ENCODE measurements around the gene AVL9. TPM values are rescaled to one million over a fixed set of nuclear protein-coding genes. Genes with fewer than 3 reads are reported as not detected.
A peak's percentile ranks its signal among the peaks of the same experiment; 100 is the strongest.

AVL9 gene
- polyA plus RNA-seq, 1 of the 3 experiments (the other 2 are of a cell fraction), result 8.9 TPM

DNA sequence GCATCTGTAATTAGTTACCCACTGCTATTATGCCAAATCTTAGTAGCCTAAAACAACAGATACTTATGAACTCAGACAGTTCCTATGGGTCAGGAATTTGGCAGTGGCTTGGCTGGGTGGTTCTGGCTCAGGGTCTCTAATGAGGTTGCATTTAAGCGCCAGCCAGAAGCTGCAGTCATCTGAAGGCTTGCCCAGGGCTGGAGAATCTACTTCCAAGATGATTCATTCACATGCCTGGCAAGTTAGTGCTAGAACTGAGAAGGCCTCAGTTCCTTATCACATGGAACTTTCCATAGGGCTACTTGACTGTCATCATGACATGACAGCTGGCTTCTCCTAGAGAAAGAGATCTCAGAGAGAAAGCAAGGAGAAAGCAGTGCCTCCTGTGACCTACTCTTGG is 121.3 kb downstream of the AVL9 start (continued):
- TF ChIP-seq EP300 (IDR thresholded peaks at IDR 0.05; ENCODE audit: borderline replicate concordance in 1 of 2, low read depth in 1 of 2, low read length in 1 of 2), result peak in 1 of 2 experiments; percentile 65; a peak in 1 of 4 replicates
- TF ChIP-seq, protein P1, sequence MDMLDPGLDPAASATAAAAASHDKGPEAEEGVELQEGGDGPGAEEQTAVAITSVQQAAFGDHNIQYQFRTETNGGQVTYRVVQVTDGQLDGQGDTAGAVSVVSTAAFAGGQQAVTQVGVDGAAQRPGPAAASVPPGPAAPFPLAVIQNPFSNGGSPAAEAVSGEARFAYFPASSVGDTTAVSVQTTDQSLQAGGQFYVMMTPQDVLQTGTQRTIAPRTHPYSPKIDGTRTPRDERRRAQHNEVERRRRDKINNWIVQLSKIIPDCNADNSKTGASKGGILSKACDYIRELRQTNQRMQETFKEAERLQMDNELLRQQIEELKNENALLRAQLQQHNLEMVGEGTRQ (IDR thresholded peaks at IDR 0.05; ENCODE audit: borderline replicate concordance, low read depth, low read length), result no peak
- no peak for TF ChIP-seq FOXJ3 (CRISPR knock-in tag; IDR thresholded peaks at IDR 0.05)

DNA sequence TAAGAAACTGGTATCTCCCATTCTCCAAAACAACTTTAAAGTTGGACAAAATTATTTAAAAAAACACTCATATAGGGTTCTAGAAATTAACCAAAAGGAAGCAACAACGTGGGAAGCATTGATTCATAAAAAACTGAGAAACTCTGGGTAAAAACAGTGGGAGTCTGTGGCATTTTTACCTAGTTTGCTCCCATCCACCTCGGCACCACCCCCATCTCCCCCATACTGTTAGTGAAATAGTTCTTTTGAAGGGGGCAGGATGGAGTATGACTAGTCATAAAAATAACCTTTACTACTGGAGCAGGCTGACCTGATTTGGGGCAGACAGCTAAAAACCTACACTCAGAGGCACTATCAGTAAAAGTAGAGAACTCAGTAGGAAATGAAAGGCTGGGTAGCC is 123.2 kb downstream of the AVL9 start:
- POLR2A ChIA-PET, result no interaction called here
- no peaks in the 10 kb centered on the region for H4K20me1 ChIP-seq (ENCODE audit: insufficient read depth)
- H3K79me2 ChIP-seq (ENCODE audit: insufficient read depth), result no peaks in the 10 kb centered on the region
- no peaks in the 10 kb centered on the region for H3K9me3 ChIP-seq
- no peak overlapping the region for H3K27ac ChIP-seq (ENCODE audit: low read depth in 2 of 2, low read length in 1 of 2)
- CTCF ChIA-PET, result interaction anchor here (0.6 kb wide), 1 partner anchor 9 kb away, joined by 4 read pairs; no protein-coding TSS in a partner anchor
- no peaks in the 10 kb centered on the region for H3K9me2 ChIP-seq
- no peaks in the 10 kb centered on the region for H3K36me3 ChIP-seq (replicated peaks in 1 of 2; ENCODE audit: control insufficient read depth in 1 of 2, insufficient read depth in 2 of 2, low read length in 1 of 2)
- peaks cover 0 to 7% of the 10 kb centered on the region in 2 experiments; a peak in 1 of 4 replicates for H3K4me1 ChIP-seq (ENCODE audit: control insufficient read depth in 1 of 2, insufficient read depth in 2 of 2, low read depth in 1 of 2, low read length in 1 of 2)
- no peak overlapping the region; the same call in 1 of the 2 replicates for H2AFZ ChIP-seq (ENCODE audit: low read depth)
- WGBS (ENCODE audit: low lambda C conversion rate), result 63% methylated on average over 2 of the region's 2 CpGs
- no peak overlapping the region for H3K4me3 ChIP-seq (ENCODE audit: low read depth in 2 of 2, low read length in 1 of 2)
- no peak overlapping the region for H3K4me2 ChIP-seq
- peaks cover 4% of the 10 kb centered on the region for H3F3A ChIP-seq (replicated peaks; ENCODE audit: insufficient read depth)
- H3K27me3 ChIP-seq (ENCODE audit: insufficient read depth), result no peaks in the 10 kb centered on the region
- TF ChIP-seq SMC3 (IDR thresholded peaks at IDR 0.05; ENCODE audit: low read depth, low read length), result no peak
- TF ChIP-seq, protein P2, sequence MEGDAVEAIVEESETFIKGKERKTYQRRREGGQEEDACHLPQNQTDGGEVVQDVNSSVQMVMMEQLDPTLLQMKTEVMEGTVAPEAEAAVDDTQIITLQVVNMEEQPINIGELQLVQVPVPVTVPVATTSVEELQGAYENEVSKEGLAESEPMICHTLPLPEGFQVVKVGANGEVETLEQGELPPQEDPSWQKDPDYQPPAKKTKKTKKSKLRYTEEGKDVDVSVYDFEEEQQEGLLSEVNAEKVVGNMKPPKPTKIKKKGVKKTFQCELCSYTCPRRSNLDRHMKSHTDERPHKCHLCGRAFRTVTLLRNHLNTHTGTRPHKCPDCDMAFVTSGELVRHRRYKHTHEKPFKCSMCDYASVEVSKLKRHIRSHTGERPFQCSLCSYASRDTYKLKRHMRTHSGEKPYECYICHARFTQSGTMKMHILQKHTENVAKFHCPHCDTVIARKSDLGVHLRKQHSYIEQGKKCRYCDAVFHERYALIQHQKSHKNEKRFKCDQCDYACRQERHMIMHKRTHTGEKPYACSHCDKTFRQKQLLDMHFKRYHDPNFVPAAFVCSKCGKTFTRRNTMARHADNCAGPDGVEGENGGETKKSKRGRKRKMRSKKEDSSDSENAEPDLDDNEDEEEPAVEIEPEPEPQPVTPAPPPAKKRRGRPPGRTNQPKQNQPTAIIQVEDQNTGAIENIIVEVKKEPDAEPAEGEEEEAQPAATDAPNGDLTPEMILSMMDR (IDR thresholded peaks at IDR 0.05), result no peak
- TF ChIP-seq, protein P3, sequence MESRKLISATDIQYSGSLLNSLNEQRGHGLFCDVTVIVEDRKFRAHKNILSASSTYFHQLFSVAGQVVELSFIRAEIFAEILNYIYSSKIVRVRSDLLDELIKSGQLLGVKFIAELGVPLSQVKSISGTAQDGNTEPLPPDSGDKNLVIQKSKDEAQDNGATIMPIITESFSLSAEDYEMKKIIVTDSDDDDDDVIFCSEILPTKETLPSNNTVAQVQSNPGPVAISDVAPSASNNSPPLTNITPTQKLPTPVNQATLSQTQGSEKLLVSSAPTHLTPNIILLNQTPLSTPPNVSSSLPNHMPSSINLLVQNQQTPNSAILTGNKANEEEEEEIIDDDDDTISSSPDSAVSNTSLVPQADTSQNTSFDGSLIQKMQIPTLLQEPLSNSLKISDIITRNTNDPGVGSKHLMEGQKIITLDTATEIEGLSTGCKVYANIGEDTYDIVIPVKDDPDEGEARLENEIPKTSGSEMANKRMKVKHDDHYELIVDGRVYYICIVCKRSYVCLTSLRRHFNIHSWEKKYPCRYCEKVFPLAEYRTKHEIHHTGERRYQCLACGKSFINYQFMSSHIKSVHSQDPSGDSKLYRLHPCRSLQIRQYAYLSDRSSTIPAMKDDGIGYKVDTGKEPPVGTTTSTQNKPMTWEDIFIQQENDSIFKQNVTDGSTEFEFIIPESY (IDR thresholded peaks at IDR 0.05; ENCODE audit: borderline replicate concordance, low read depth), result no peak
- no peak for TF ChIP-seq MEF2A (IDR thresholded peaks at IDR 0.05; ENCODE audit: borderline replicate concordance, low read depth)
- TF ChIP-seq, protein P1 (IDR thresholded peaks at IDR 0.05; ENCODE audit: borderline replicate concordance, low read depth, low read length), result no peak
- no peak for DNase-seq
- no peak overlapping the region for H3K9ac ChIP-seq

DNA sequence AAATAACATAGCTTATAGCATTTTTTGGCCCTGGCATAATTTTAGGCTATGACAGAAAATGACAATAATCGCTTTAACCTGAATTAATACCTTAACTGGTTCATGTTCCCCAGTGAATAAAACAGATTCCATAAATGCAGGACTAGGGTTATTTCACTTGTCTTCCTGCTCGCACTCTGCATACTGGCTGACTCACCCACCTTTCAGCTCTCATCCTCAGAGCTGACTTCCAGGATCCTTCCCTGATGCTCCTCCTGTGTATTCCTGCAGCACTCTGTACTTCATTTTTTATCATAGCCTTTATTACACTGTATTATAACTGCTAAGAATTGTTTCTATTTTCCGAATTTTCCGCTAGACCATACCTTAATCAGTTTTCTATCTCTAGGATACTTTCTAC is 123.7 kb downstream of the AVL9 start:
- POLR2A ChIA-PET, result no interaction called here
- WGBS (ENCODE audit: low lambda C conversion rate), result 68% methylated on average over 4 of the region's 4 CpGs
- Histone ChIP-seq H3K4me2 (no peak overlapping the region), H3K36me3 (replicated peaks in 1 of 2; ENCODE audit: control insufficient read depth in 1 of 2, insufficient read depth in 2 of 2, low read length in 1 of 2) (no peaks in the 10 kb centered on the region), H3K9me3 (no peaks in the 10 kb centered on the region), H2AFZ (ENCODE audit: low read depth) (no peak overlapping the region), H4K20me1 (ENCODE audit: insufficient read depth) (no peaks in the 10 kb centered on the region), H3K27ac (ENCODE audit: low read depth in 2 of 2, low read length in 1 of 2) (no peak overlapping the region), H3K4me3 (ENCODE audit: low read depth in 2 of 2, low read length in 1 of 2) (no peak overlapping the region), H3K79me2 (ENCODE audit: insufficient read depth) (no peaks in the 10 kb centered on the region), H3F3A (replicated peaks; ENCODE audit: insufficient read depth) (peaks cover 4% of the 10 kb centered on the region), H3K9ac (no peak overlapping the region), H3K4me1 (ENCODE audit: control insufficient read depth in 1 of 2, insufficient read depth in 2 of 2, low read depth in 1 of 2, low read length in 1 of 2) (peaks cover 0 to 7% of the 10 kb centered on the region in 2 experiments; a peak in 1 of 4 replicates), H3K9me2 (no peaks in the 10 kb centered on the region), H3K27me3 (ENCODE audit: insufficient read depth) (no peaks in the 10 kb centered on the region)
- no peak for TF ChIP-seq EP300 (IDR thresholded peaks at IDR 0.05; ENCODE audit: borderline replicate concordance in 1 of 2, low read depth in 1 of 2, low read length in 1 of 2)
- no peak for TF ChIP-seq POLR2AphosphoS5 (IDR thresholded peaks at IDR 0.05; ENCODE audit: low read depth, low read length)
- TF ChIP-seq ELF1 (IDR thresholded peaks at IDR 0.05), result no peak
- TF ChIP-seq CHD2 (IDR thresholded peaks at IDR 0.05; ENCODE audit: low read length, partially characterized antibody), result no peak
- TF ChIP-seq, protein P4, sequence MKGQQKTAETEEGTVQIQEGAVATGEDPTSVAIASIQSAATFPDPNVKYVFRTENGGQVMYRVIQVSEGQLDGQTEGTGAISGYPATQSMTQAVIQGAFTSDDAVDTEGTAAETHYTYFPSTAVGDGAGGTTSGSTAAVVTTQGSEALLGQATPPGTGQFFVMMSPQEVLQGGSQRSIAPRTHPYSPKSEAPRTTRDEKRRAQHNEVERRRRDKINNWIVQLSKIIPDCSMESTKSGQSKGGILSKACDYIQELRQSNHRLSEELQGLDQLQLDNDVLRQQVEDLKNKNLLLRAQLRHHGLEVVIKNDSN (IDR thresholded peaks at IDR 0.05; ENCODE audit: borderline replicate concordance, low read depth), result no peak
- TF ChIP-seq TAF1 (IDR thresholded peaks at IDR 0.05; ENCODE audit: borderline replicate concordance, low read depth, low read length), result no peak
- no peak for TF ChIP-seq YY1 (IDR thresholded peaks at IDR 0.05; ENCODE audit: low read depth)
- no peak for TF ChIP-seq TCF12 (IDR thresholded peaks at IDR 0.05)
- no peak for TF ChIP-seq RFX5 (IDR thresholded peaks at IDR 0.05; ENCODE audit: low read length)
- TF ChIP-seq NRF1 (IDR thresholded peaks at IDR 0.05; ENCODE audit: low read depth, low read length), result no peak
- no peak for TF ChIP-seq RCOR1 (IDR thresholded peaks at IDR 0.05; ENCODE audit: low read length)
- no peak for TF ChIP-seq FOSL2 (IDR thresholded peaks at IDR 0.05; ENCODE audit: borderline replicate concordance, low read depth)
- CTCF ChIA-PET, result no interaction called here
- DNase-seq, result no peak
